GM23338 (cell line): Measurements from ENCODE around the gene MYOCOS.

Experiments used
- EZH2 ChIP-seq: fragments of 200-600 bp; sonication (generic); IDR thresholded peaks from one replicate; pipeline ENCODE4 v1.8.0; 2017; ENCODE audit warnings: antibody characterized with exemption, mild to moderate bottlenecking, low read depth; ENCODE audit not compliant: unreplicated experiment
- EZH2phosphoT487 ChIP-seq: fragments of 200-600 bp; sonication (generic); IDR thresholded peaks from one replicate; pipeline ENCODE4 v1.8.1; 2018; ENCODE audit warnings: antibody characterized with exemption; ENCODE audit not compliant: unreplicated experiment
- POLR2AphosphoS5 ChIP-seq: IDR thresholded peaks from 2 replicates; pipeline ENCODE4 v1.6.1; 2016; ENCODE audit warnings: antibody characterized with exemption, low read depth
- ZNF331 ChIP-seq: fragments of 250-450 bp; sonication (Bioruptor Pico); IDR thresholded peaks from 2 replicates; pipeline ENCODE4 v1.5.0; 2020; ENCODE audit warnings: low read depth, mild to moderate bottlenecking, moderate library complexity
- TF ChIP-seq, protein P1 (sequence below), 2 experiments: fragments of 200-600 bp in 1 of 2; sonication (generic) in 1 of 2; conservative IDR thresholded peaks; 2 replicates each; pipeline versions ENCODE4 v1.5.1 to v1.6.1; 2016 to 2017; ENCODE audit warnings: antibody characterized with exemption in 2 of 2, low read depth in 2 of 2, mild to moderate bottlenecking in 2 of 2, moderate library complexity in 1 of 2
- TF ChIP-seq, protein P2 (sequence below): IDR thresholded peaks from 2 replicates; pipeline ENCODE4 v1.6.1; 2016; ENCODE audit warnings: antibody characterized with exemption

DNA sequence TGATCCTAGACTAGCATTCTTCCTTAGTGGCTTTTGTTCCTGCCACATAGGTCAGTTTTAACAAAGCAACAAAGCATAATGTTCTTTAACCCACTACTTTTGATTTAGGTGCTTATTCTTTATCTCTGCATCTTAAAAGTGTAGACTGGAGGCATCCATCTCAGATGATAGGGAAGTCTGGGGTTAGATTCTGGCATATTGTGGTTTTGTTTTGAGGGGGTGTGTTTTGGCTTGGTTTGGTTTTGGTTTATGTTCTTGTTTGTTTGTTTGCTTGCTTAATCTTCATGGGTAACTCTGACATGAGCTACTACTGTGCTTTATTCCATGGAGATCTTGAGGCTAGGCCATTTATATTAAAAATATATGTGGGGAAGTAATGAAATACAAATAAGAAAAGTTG is 40.3 kb upstream of the MYOCOS start:
- TF ChIP-seq, protein P1, sequence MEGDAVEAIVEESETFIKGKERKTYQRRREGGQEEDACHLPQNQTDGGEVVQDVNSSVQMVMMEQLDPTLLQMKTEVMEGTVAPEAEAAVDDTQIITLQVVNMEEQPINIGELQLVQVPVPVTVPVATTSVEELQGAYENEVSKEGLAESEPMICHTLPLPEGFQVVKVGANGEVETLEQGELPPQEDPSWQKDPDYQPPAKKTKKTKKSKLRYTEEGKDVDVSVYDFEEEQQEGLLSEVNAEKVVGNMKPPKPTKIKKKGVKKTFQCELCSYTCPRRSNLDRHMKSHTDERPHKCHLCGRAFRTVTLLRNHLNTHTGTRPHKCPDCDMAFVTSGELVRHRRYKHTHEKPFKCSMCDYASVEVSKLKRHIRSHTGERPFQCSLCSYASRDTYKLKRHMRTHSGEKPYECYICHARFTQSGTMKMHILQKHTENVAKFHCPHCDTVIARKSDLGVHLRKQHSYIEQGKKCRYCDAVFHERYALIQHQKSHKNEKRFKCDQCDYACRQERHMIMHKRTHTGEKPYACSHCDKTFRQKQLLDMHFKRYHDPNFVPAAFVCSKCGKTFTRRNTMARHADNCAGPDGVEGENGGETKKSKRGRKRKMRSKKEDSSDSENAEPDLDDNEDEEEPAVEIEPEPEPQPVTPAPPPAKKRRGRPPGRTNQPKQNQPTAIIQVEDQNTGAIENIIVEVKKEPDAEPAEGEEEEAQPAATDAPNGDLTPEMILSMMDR (conservative IDR thresholded peaks at IDR 0.05; ENCODE audit: low read depth in 2 of 2): no peak
- TF ChIP-seq, protein P2, sequence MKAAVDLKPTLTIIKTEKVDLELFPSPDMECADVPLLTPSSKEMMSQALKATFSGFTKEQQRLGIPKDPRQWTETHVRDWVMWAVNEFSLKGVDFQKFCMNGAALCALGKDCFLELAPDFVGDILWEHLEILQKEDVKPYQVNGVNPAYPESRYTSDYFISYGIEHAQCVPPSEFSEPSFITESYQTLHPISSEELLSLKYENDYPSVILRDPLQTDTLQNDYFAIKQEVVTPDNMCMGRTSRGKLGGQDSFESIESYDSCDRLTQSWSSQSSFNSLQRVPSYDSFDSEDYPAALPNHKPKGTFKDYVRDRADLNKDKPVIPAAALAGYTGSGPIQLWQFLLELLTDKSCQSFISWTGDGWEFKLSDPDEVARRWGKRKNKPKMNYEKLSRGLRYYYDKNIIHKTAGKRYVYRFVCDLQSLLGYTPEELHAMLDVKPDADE: no peak
- TF ChIP-seq POLR2AphosphoS5 (no peak), EZH2phosphoT487 (no peak), EZH2 (no peak), ZNF331 (CRISPR knock-in tag) (no peak)
